ENCODE measurements around the gene ADGRG3. TPM values are rescaled to one million over a fixed set of nuclear protein-coding genes. Genes with fewer than 3 reads are reported as not detected.

The ADGRG3 gene
- total and polyA plus RNA-seq, 2 of the 13 experiments (the other 11 are each of a cell fraction or from before 2014, with no cell fraction given) = 2.7 to 11.8 TPM

DNA sequence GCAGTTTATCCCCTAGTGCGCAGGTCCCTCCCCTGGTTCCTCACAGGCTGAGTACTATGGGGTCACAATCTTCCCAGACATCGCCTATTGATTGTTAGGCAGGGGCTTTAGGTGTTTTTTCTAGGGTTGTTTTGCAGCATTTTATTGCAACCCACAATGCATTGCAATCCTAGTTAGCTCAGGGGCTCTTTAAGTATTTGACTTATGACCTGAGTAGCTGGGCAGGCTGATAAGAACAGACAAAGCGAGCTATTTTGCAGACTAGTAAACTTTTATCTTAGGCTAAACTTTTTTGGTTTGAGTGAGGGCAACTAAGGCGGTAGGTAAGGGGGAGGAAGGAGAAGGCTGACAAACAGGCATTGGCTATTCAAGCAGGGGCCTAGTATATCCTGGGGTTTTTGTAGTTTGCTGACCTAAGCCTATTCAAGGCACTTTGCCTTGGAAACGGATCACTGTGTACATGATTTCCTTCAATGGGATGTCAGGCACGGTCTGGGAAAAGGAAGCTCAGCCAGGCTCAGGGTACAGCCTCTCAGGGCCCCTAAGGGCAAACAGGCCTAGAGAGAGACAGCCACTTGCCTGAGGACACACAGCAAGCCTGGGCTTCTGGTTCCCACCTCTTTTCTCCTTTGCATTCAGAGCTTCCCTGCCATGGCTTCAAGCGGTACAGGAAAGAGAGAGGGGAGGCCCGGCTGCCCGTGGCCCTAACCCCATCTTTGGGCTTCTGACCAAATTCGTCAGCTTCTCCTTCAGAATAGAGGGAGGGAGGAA is 32.9 kb downstream of the ADGRG3 start (continued):
- TF ChIP-seq HIC2 (CRISPR knock-in tag; IDR thresholded peaks at IDR 0.05; ENCODE audit: low read depth) = no peak
- TF ChIP-seq CAMTA2 (CRISPR knock-in tag; IDR thresholded peaks at IDR 0.05; ENCODE audit: borderline replicate concordance) = no peak
- no peak for TF ChIP-seq ZNF354B (CRISPR knock-in tag; IDR thresholded peaks at IDR 0.05)
- no peak for TF ChIP-seq STAG1 (CRISPR knock-in tag; IDR thresholded peaks at IDR 0.05)
- TF ChIP-seq TAF15 (IDR thresholded peaks at IDR 0.05; ENCODE audit: low read depth, low read length, poor library complexity, severe bottlenecking) = no peak
- no peak for TF ChIP-seq ZFP91 (CRISPR knock-in tag; IDR thresholded peaks at IDR 0.05; ENCODE audit: borderline replicate concordance)
- no peak for TF ChIP-seq ZNF331 (CRISPR knock-in tag; IDR thresholded peaks at IDR 0.05)
- no peak for TF ChIP-seq ZNF10 (CRISPR knock-in tag; IDR thresholded peaks at IDR 0.05; ENCODE audit: borderline replicate concordance, low read depth)
- TF ChIP-seq ZZZ3 (CRISPR knock-in tag; IDR thresholded peaks at IDR 0.05; ENCODE audit: borderline replicate concordance) = no peak
- TF ChIP-seq, protein P1, sequence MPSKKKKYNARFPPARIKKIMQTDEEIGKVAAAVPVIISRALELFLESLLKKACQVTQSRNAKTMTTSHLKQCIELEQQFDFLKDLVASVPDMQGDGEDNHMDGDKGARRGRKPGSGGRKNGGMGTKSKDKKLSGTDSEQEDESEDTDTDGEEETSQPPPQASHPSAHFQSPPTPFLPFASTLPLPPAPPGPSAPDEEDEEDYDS (CRISPR knock-in tag; IDR thresholded peaks at IDR 0.05) = no peak
- TF ChIP-seq, protein P2, sequence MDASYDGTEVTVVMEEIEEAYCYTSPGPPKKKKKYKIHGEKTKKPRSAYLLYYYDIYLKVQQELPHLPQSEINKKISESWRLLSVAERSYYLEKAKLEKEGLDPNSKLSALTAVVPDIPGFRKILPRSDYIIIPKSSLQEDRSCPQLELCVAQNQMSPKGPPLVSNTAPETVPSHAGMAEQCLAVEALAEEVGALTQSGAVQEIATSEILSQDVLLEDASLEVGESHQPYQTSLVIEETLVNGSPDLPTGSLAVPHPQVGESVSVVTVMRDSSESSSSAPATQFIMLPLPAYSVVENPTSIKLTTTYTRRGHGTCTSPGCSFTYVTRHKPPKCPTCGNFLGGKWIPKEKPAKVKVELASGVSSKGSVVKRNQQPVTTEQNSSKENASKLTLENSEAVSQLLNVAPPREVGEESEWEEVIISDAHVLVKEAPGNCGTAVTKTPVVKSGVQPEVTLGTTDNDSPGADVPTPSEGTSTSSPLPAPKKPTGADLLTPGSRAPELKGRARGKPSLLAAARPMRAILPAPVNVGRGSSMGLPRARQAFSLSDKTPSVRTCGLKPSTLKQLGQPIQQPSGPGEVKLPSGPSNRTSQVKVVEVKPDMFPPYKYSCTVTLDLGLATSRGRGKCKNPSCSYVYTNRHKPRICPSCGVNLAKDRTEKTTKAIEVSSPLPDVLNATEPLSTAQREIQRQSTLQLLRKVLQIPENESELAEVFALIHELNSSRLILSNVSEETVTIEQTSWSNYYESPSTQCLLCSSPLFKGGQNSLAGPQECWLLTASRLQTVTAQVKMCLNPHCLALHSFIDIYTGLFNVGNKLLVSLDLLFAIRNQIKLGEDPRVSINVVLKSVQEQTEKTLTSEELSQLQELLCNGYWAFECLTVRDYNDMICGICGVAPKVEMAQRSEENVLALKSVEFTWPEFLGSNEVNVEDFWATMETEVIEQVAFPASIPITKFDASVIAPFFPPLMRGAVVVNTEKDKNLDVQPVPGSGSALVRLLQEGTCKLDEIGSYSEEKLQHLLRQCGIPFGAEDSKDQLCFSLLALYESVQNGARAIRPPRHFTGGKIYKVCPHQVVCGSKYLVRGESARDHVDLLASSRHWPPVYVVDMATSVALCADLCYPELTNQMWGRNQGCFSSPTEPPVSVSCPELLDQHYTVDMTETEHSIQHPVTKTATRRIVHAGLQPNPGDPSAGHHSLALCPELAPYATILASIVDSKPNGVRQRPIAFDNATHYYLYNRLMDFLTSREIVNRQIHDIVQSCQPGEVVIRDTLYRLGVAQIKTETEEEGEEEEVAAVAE (CRISPR knock-in tag; IDR thresholded peaks at IDR 0.05; ENCODE audit: borderline replicate concordance) = no peak
- no peak for TF ChIP-seq ZNF766 (CRISPR knock-in tag; IDR thresholded peaks at IDR 0.05; ENCODE audit: borderline replicate concordance)
- no peak for TF ChIP-seq SUZ12 (IDR thresholded peaks at IDR 0.05; ENCODE audit: low read depth, low read length)
- no peak for TF ChIP-seq KDM5B (CRISPR knock-in tag; IDR thresholded peaks at IDR 0.05; ENCODE audit: borderline replicate concordance)
- 0 out of 2 replicates have a peak, but pooled peaks have one; percentile 18 for TF ChIP-seq RXRB (CRISPR knock-in tag; IDR thresholded peaks at IDR 0.05; ENCODE audit: borderline replicate concordance)
- TF ChIP-seq ZNF441 (CRISPR knock-in tag; IDR thresholded peaks at IDR 0.05; ENCODE audit: borderline replicate concordance) = no peak
- TF ChIP-seq HES4 (CRISPR knock-in tag; IDR thresholded peaks at IDR 0.05; ENCODE audit: borderline replicate concordance) = no peak
- TF ChIP-seq ARNTL (CRISPR knock-in tag; IDR thresholded peaks at IDR 0.05) = no peak; the same call in 1 of the 2 replicates

All from HepG2 (cell line).